HepG2 (cell line): ENCODE data around the gene EFCAB8. TPM values are rescaled to one million over a fixed set of nuclear protein-coding genes. Genes with fewer than 3 reads are reported as not detected.
A peak's percentile ranks its signal among the peaks of the same experiment; 100 is the strongest.

Source experiments
- CBX1 ChIP-seq: IDR thresholded peaks from one replicate; pipeline ENCODE4 v1.6.1; 2016; ENCODE audit warnings: antibody characterized with exemption, low read depth
- GLMP ChIP-seq: sonication (generic); formaldehyde crosslinking; IDR thresholded peaks from 2 replicates; pipeline ENCODE4 v1.9.0; 2021; ENCODE audit warnings: missing genetic modification reagents, mild to moderate bottlenecking, borderline replicate concordance
- HMGXB3 ChIP-seq: sonication (generic); formaldehyde crosslinking; IDR thresholded peaks from 2 replicates; pipeline ENCODE4 v1.4.0; 2020; ENCODE audit warnings: missing genetic modification reagents, borderline replicate concordance
- KAT2B ChIP-seq: fragments of 150-350 bp; IDR thresholded peaks from 2 replicates; pipeline ENCODE4 v1.6.1; 2014; ENCODE audit warnings: low read depth, low read length, borderline replicate concordance
- MTA3 ChIP-seq: sonication (generic); formaldehyde crosslinking; IDR thresholded peaks from 2 replicates; pipeline ENCODE4 v1.4.0; 2020; ENCODE audit warnings: missing genetic modification reagents
- MXD4 ChIP-seq: IDR thresholded peaks from 2 replicates; pipeline ENCODE4 v1.6.1; 2016; ENCODE audit warnings: mild to moderate bottlenecking, missing biosample characterization, missing genetic modification reagents
- POLR2AphosphoS2 ChIP-seq: IDR thresholded peaks from 2 replicates; pipeline ENCODE4 v1.6.1; 2011; ENCODE audit warnings: low read depth, low read length, improper control_type of control experiment
- RAD21 ChIP-seq: fragments of 450-650 bp; formaldehyde crosslinking; IDR thresholded peaks from 2 replicates; pipeline ENCODE4 v1.5.0; 2020; ENCODE audit warnings: mild to moderate bottlenecking
- SNRNP70 ChIP-seq: fragments of 200-400 bp; formaldehyde crosslinking; IDR thresholded peaks from 2 replicates; pipeline ENCODE4 v1.6.1; 2017; ENCODE audit warnings: mild to moderate bottlenecking, low read depth, low read length, moderate library complexity
- ZFP62 ChIP-seq: sonication (generic); formaldehyde crosslinking; IDR thresholded peaks from 2 replicates; pipeline ENCODE4 v1.4.0; 2020; ENCODE audit warnings: missing genetic modification reagents
- ZNF10 ChIP-seq: sonication (generic); formaldehyde crosslinking; IDR thresholded peaks from 2 replicates; pipeline ENCODE4 v1.4.0; 2020; ENCODE audit warnings: mild to moderate bottlenecking, low read depth, missing genetic modification reagents, borderline replicate concordance
- ZNF232 ChIP-seq: sonication (generic); formaldehyde crosslinking; IDR thresholded peaks from 2 replicates; pipeline ENCODE4 v1.4.0; 2020; ENCODE audit warnings: missing genetic modification reagents, borderline replicate concordance
- ZNF577 ChIP-seq: sonication (generic); formaldehyde crosslinking; IDR thresholded peaks from 2 replicates; pipeline ENCODE4 v1.4.0; 2020; ENCODE audit warnings: mild to moderate bottlenecking, low read depth, missing genetic modification reagents, borderline replicate concordance
- ZNF609 ChIP-seq: sonication (generic); formaldehyde crosslinking; IDR thresholded peaks from 2 replicates; pipeline ENCODE4 v1.4.0; 2020; ENCODE audit warnings: mild to moderate bottlenecking, missing genetic modification reagents, borderline replicate concordance
- ZNF841 ChIP-seq: sonication (generic); formaldehyde crosslinking; IDR thresholded peaks from 2 replicates; pipeline ENCODE4 v1.8.1; 2023; ENCODE audit warnings: missing genetic modification reagents, borderline replicate concordance
- polyA plus RNA-seq, 8 experiments: library from polyadenylated mRNA; depleted of rRNA in 3 of 8; stranded (reverse) in 7 of 8; unstranded in 1 of 8; fragments of >200 nt; fragmentation: Illumina TruSeq in 4 of 8; extraction: Trizol in 4 of 8; gene quantifications; 2 replicates each; pipeline versions ENCODE4 v1.2.1 to v1.2.3, GENCODE V29; 2011 to 2016; ENCODE audit warnings: low read depth in 4 of 8, missing spikeins in 1 of 8, mixed read lengths in 1 of 8; ENCODE audit not compliant: insufficient read depth in 1 of 8
- total RNA-seq, 5 experiments: library from RNA; depleted of rRNA; stranded (reverse); fragments of >200 nt; fragmentation: Illumina TruSeq; extraction: Trizol; gene quantifications; 2 replicates each; pipeline ENCODE4 v1.2.3, GENCODE V29; 2016; ENCODE audit warnings: low read depth in 1 of 5
- TF ChIP-seq, protein P1 (sequence below): fragments of 450-650 bp; IDR thresholded peaks from 2 replicates; pipeline ENCODE4 v1.6.1; 2016

Gene EFCAB8
- total and polyA plus RNA-seq, 2 of the 13 experiments (the other 11 are each of a cell fraction or from before 2014, with no cell fraction given) = 0.15 to 0.22 TPM

- no peak; the same call in 1 of the 2 replicates for TF ChIP-seq HMGXB3
- TF ChIP-seq ZFP62 (CRISPR knock-in tag) = no peak
- TF ChIP-seq GLMP (CRISPR knock-in tag) = no peak
- no peak for TF ChIP-seq ZNF609 (CRISPR knock-in tag)
- TF ChIP-seq, protein P1, sequence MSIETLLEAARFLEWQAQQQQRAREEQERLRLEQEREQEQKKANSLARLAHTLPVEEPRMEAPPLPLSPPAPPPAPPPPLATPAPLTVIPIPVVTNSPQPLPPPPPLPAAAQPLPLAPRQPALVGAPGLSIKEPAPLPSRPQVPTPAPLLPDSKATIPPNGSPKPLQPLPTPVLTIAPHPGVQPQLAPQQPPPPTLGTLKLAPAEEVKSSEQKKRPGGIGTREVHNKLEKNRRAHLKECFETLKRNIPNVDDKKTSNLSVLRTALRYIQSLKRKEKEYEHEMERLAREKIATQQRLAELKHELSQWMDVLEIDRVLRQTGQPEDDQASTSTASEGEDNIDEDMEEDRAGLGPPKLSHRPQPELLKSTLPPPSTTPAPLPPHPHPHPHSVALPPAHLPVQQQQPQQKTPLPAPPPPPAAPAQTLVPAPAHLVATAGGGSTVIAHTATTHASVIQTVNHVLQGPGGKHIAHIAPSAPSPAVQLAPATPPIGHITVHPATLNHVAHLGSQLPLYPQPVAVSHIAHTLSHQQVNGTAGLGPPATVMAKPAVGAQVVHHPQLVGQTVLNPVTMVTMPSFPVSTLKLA = no peak
- no peak for TF ChIP-seq POLR2AphosphoS2
- no peak for TF ChIP-seq SNRNP70
- TF ChIP-seq ZNF577 = no peak
- TF ChIP-seq MXD4 = no peak
- TF ChIP-seq ZNF841 (CRISPR knock-in tag) = no peak
- TF ChIP-seq KAT2B = 0 out of 2 replicates have a peak, but pooled peaks have one; percentile 1
- TF ChIP-seq CBX1 = no peak
- TF ChIP-seq RAD21 (CRISPR knock-in tag) = peak; percentile 98
- TF ChIP-seq ZNF10 (CRISPR knock-in tag) = no peak
- TF ChIP-seq ZNF232 (CRISPR knock-in tag) = no peak
- no peak for TF ChIP-seq MTA3
Measured at GRCh38 chr20:32902456-32903420, 44.0 kb downstream of the EFCAB8 start (continued).
